ENCODE data around the gene NAPSA.
"Not testable (repeated sequence)": the region's sequence is repeated elsewhere in the genome, so short reads cannot be mapped to it uniquely, and the experiment has no call there.

NAPSA gene

GRCh38 chr19:50358483-50359327, 6.7 kb downstream of the NAPSA start:
- DNase-seq, result no peak

- no peak for DNase-seq
Observed at GRCh38 chr19:50357178-50358100, 8.0 kb downstream of the NAPSA start.

GRCh38 chr19:50356691-50357177, 8.7 kb downstream of the NAPSA start:
- DNase-seq, result no peak

- DNase-seq, result not testable (repeated sequence)
Observed at GRCh38 chr19:50353487-50353880, 12.0 kb downstream of the NAPSA start.

- DNase-seq, result no peak
Observed at GRCh38 chr19:50352242-50352641, 13.2 kb downstream of the NAPSA start.

GRCh38 chr19:50349277-50350057, 16.0 kb downstream of the NAPSA start:
- DNase-seq, result no peak

GRCh38 chr19:50347089-50347581, 18.3 kb downstream of the NAPSA start:
- not testable (repeated sequence) for DNase-seq

- DNase-seq, result no peak
Observed at GRCh38 chr19:50344661-50345318, 20.6 kb downstream of the NAPSA start.

GRCh38 chr19:50341091-50341564, 24.3 kb downstream of the NAPSA start:
- DNase-seq, result no peak

GRCh38 chr19:50340331-50340730, 25.1 kb downstream of the NAPSA start:
- no peak for DNase-seq

GRCh38 chr19:50337031-50337430, 28.4 kb downstream of the NAPSA start:
- DNase-seq, result not testable (repeated sequence)

- no peak for DNase-seq
Observed at GRCh38 chr19:50334741-50335421, 30.6 kb downstream of the NAPSA start.

GRCh38 chr19:50333737-50334617, 31.5 kb downstream of the NAPSA start:
- peak; percentile 99 for DNase-seq

GRCh38 chr19:50333235-50333736, 32.2 kb downstream of the NAPSA start:
- peak; percentile 90 for DNase-seq

GRCh38 chr19:50332244-50333038, 33.0 kb downstream of the NAPSA start:
- DNase-seq, result no peak

- no peak for DNase-seq
Observed at GRCh38 chr19:50331994-50332243, 33.5 kb downstream of the NAPSA start.

- DNase-seq, result no peak
Observed at GRCh38 chr19:50331221-50331993, 34.0 kb downstream of the NAPSA start.

GRCh38 chr19:50330365-50331078, 34.9 kb downstream of the NAPSA start:
- peak; percentile 71 for DNase-seq
